Lower leg skin (tissue), 3 donors: Measurements from ENCODE around the gene HUNK.

Source experiments
- POLR2A ChIP-seq, 2 donors: fragments of 450-650 bp; IDR thresholded peaks; one replicate each; pipeline ENCODE4 v1.6.1; 2016 to 2017; ENCODE audit warnings: antibody characterized with exemption in 2 of 2, mild to moderate bottlenecking in 1 of 2, moderate library complexity in 1 of 2
- TF ChIP-seq, protein P1 (sequence below), 3 donors: fragments of 450-650 bp; IDR thresholded peaks; one replicate each; pipeline ENCODE4 v1.5.1; 2016; ENCODE audit warnings: antibody characterized with exemption in 3 of 3, mild to moderate bottlenecking in 3 of 3, moderate library complexity in 2 of 3

DNA sequence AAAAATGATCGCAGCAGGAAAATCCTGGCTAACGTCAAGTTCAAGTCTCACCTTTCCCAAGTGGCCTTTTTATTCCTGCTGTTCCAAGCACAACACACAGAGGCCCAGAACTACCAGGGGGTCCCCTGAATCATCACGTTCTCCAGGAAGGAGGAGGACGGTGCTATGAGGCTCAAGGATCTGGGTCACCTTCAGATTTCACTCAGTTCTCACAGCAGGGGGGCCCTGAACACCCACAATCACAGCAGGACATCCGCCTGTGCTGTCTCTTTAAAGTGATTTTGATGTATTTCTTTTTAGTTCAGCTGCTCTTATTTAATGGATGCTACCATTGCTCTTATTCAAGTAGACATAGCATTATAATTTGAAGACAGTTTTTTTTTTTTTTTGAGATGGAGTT, 173.4 kb downstream of the HUNK start:
- TF ChIP-seq, protein P1, sequence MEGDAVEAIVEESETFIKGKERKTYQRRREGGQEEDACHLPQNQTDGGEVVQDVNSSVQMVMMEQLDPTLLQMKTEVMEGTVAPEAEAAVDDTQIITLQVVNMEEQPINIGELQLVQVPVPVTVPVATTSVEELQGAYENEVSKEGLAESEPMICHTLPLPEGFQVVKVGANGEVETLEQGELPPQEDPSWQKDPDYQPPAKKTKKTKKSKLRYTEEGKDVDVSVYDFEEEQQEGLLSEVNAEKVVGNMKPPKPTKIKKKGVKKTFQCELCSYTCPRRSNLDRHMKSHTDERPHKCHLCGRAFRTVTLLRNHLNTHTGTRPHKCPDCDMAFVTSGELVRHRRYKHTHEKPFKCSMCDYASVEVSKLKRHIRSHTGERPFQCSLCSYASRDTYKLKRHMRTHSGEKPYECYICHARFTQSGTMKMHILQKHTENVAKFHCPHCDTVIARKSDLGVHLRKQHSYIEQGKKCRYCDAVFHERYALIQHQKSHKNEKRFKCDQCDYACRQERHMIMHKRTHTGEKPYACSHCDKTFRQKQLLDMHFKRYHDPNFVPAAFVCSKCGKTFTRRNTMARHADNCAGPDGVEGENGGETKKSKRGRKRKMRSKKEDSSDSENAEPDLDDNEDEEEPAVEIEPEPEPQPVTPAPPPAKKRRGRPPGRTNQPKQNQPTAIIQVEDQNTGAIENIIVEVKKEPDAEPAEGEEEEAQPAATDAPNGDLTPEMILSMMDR (IDR thresholded peaks at IDR 0.05), result no peak
- TF ChIP-seq POLR2A (IDR thresholded peaks at IDR 0.05), result no peak
